B cell (primary cell): ENCODE measurements around the gene PRICKLE3.

Source experiments
- EZH2 ChIP-seq: IDR thresholded peaks from 2 replicates; pipeline ENCODE4 v1.6.1; 2012; ENCODE audit warnings: borderline replicate concordance, low read depth, mild to moderate bottlenecking, moderate library complexity, low read length; ENCODE audit not compliant: insufficient read depth, poor library complexity, severe bottlenecking
- TF ChIP-seq, protein P1 (sequence below): fragments of 200-600 bp; IDR thresholded peaks from one replicate; pipeline ENCODE4 v1.8.0; 2022; ENCODE audit warnings: antibody characterized with exemption, mild to moderate bottlenecking

DNA sequence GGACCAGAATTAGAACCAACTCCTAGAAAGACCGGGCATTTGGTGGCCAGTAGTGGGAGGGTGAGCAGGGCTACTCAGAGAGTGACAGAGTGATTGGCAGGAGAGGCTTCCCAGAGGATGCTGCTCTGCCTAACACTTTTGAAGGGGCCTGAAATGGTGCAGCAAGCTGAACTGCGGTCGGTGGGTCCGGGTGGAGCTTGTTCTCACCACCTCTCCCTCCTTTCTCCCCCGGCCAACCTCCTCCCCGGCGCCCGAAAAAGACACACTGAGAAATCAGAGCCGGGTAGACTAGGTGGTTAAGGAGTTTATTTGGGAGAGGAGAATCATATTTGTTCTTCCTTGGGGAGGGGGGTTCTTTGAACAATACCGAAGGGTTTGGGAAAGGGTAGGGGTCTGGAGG lies 1.4 kb upstream of the PRICKLE3 start:
- TF ChIP-seq, protein P1, sequence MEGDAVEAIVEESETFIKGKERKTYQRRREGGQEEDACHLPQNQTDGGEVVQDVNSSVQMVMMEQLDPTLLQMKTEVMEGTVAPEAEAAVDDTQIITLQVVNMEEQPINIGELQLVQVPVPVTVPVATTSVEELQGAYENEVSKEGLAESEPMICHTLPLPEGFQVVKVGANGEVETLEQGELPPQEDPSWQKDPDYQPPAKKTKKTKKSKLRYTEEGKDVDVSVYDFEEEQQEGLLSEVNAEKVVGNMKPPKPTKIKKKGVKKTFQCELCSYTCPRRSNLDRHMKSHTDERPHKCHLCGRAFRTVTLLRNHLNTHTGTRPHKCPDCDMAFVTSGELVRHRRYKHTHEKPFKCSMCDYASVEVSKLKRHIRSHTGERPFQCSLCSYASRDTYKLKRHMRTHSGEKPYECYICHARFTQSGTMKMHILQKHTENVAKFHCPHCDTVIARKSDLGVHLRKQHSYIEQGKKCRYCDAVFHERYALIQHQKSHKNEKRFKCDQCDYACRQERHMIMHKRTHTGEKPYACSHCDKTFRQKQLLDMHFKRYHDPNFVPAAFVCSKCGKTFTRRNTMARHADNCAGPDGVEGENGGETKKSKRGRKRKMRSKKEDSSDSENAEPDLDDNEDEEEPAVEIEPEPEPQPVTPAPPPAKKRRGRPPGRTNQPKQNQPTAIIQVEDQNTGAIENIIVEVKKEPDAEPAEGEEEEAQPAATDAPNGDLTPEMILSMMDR, result no peak
- no peak for TF ChIP-seq EZH2
